Endothelial cell of umbilical vein (primary cell): ENCODE data around the gene HEXIM1. TPM values are rescaled to one million over a fixed set of nuclear protein-coding genes. Genes with fewer than 3 reads are reported as not detected.

Experiments
- BruUV-seq: library from RNA; stranded (reverse); fragments of 400-500 nt; replicated peaks from 2 replicates; lab custom pipeline; 2021; lab: Mats Ljungman, UMichigan
- CTCF ChIA-PET: fragments of 300-600, 350-600 bp; sonication (Branson Sonifier 250); formaldehyde crosslinking; loops from one replicate; lab custom pipeline; 2021; ENCODE audit warnings: antibody characterized with exemption, inconsistent platforms; lab: Charles Lee
- POLR2A ChIA-PET: fragments of 300-600, 350-600 bp; sonication (Branson Sonifier 250); formaldehyde crosslinking; loops from one replicate; lab custom pipeline; 2021; ENCODE audit warnings: antibody characterized with exemption, inconsistent platforms; lab: Charles Lee
- DNase-seq: peaks from one replicate; pipeline ENCODE4 v3.0.0-alpha.2; 2011; ENCODE audit warnings: low read depth, low spot score
- FAIRE-seq: peaks from 2 replicates; lab custom pipeline; 2011; peaks lifted over from hg19 to GRCh38; lab: Jason Lieb, UNC
- H2AFZ ChIP-seq: 2 replicates; pipeline ENCODE4 v1.6.0; 2012; ENCODE audit warnings: low read depth, low read length, control low read depth, inconsistent platforms
- H3K27ac ChIP-seq: 2 replicates; pipeline ENCODE4 v1.5.1; 2011; ENCODE audit warnings: low read depth, mild to moderate bottlenecking, control low read depth, low read length, moderate library complexity; ENCODE audit not compliant: insufficient read depth
- H3K27me3 ChIP-seq, 2 experiments: 2 replicates each; pipeline versions ENCODE4 v1.6.0 to v1.6.1; 2011; ENCODE audit warnings: low read length in 2 of 2, mixed read lengths in 1 of 2; ENCODE audit not compliant: control insufficient read depth in 2 of 2, insufficient read depth in 2 of 2
- H3K36me3 ChIP-seq, 2 experiments: 2 replicates in 1 of 2; 3 replicates in 1 of 2; pipeline ENCODE4 v1.5.1; 2011; ENCODE audit warnings: low read length in 2 of 2, mild to moderate bottlenecking in 1 of 2, moderate library complexity in 1 of 2; ENCODE audit not compliant: control insufficient read depth in 2 of 2, insufficient read depth in 2 of 2; ENCODE audit errors: extremely low read depth in 1 of 2
- H3K4me1 ChIP-seq: 3 replicates; pipeline ENCODE4 v1.5.1; 2011; ENCODE audit warnings: mild to moderate bottlenecking, low read length; ENCODE audit not compliant: control insufficient read depth, insufficient read depth; ENCODE audit errors: extremely low read depth
- H3K4me2 ChIP-seq: 2 replicates; pipeline ENCODE4 v1.6.1; 2011; ENCODE audit warnings: low read length, control low read depth, mixed read lengths; ENCODE audit not compliant: insufficient read depth
- H3K4me3 ChIP-seq, 3 experiments: fragments of 200-600 bp in 1 of 3; sonication (generic), shearing (Covaris generic) in 1 of 3; replicated peaks in 1 of 3; 2 replicates each; pipeline ENCODE4 v1.5.1; 2011 to 2016; ENCODE audit warnings: control low read depth in 3 of 3, low read length in 3 of 3, mild to moderate bottlenecking in 2 of 3, inconsistent platforms in 1 of 3, low read depth in 1 of 3, moderate library complexity in 1 of 3; ENCODE audit not compliant: insufficient read depth in 1 of 3
- H3K79me2 ChIP-seq: 2 replicates; pipeline ENCODE4 v1.6.0; 2012; ENCODE audit warnings: low read length, inconsistent platforms; ENCODE audit not compliant: control insufficient read depth, insufficient read depth
- H3K9ac ChIP-seq: replicated peaks from 2 replicates; pipeline ENCODE3; 2011; ENCODE audit warnings: low read length, control low read depth; ENCODE audit not compliant: insufficient read depth; ENCODE audit errors: extremely low read depth
- H3K9me1 ChIP-seq: replicated peaks from 3 replicates; pipeline ENCODE4 v1.6.0; 2011; ENCODE audit warnings: mild to moderate bottlenecking, low read length; ENCODE audit not compliant: control insufficient read depth, insufficient read depth; ENCODE audit errors: extremely low read depth
- H3K9me3 ChIP-seq: replicated peaks from 2 replicates; pipeline ENCODE4 v1.5.1; 2012; ENCODE audit warnings: low read length, inconsistent platforms; ENCODE audit not compliant: control insufficient read depth, insufficient read depth
- H4K20me1 ChIP-seq: replicated peaks from 2 replicates; pipeline ENCODE3; 2011; ENCODE audit warnings: mild to moderate bottlenecking, low read length; ENCODE audit not compliant: control insufficient read depth, insufficient read depth; ENCODE audit errors: extremely low read depth
- JUN ChIP-seq: IDR thresholded peaks from 2 replicates; pipeline ENCODE4 v1.6.1; 2011; ENCODE audit warnings: borderline replicate concordance, low read depth; ENCODE audit not compliant: insufficient read length, insufficient read depth
- POLR2A ChIP-seq: IDR thresholded peaks from 2 replicates; pipeline ENCODE4 v1.6.1; 2012; ENCODE audit warnings: low read depth, mild to moderate bottlenecking, control low read depth, low read length
- dilution Hi-C: fragments of 300-500 bp; cut with MboI; formaldehyde crosslinking; loops from one replicate; pipeline ENCODE4 v1.15.0; 2019; ENCODE audit warnings: low sequenced_read_pairs; ENCODE audit not compliant: extremely low pct_ligation_motif_present
- intact Hi-C: fragments of 100-400 bp; cut with micrococcal nuclease; formaldehyde crosslinking; loops from one replicate; pipeline ENCODE4 v1.10.0; 2022
- polyA plus RNA-seq, 4 experiments: library from polyadenylated mRNA; depleted of rRNA in 3 of 4; stranded (reverse) in 3 of 4; unstranded in 1 of 4; fragments of >200 nt; gene quantifications; 2 replicates each; pipeline versions ENCODE4 v1.2.1 to v1.2.3, GENCODE V29; 2011 to 2012; ENCODE audit warnings: missing spikeins in 1 of 4
- total RNA-seq: library from RNA; stranded (reverse); gene quantifications from 2 replicates; pipeline ENCODE4 v1.2.3, GENCODE V29; 2021
- TF ChIP-seq, protein P1 (sequence below), 2 donors: IDR thresholded peaks; 1 replicate in 1 of 2; 2 replicates in 1 of 2; pipeline ENCODE4 v1.5.1; 2011; ENCODE audit warnings: low read length in 2 of 2, mild to moderate bottlenecking in 2 of 2, moderate library complexity in 2 of 2, control low read depth in 1 of 2, inconsistent platforms in 1 of 2, low read depth in 1 of 2; ENCODE audit not compliant: insufficient read depth in 1 of 2; ENCODE audit errors: extremely low read depth in 1 of 2

The HEXIM1 gene
- total and polyA plus RNA-seq, 2 donors (not counting 3 experiments of a cell fraction or from before 2014, with no cell fraction given) = 7.0 to 20.0 TPM

DNA sequence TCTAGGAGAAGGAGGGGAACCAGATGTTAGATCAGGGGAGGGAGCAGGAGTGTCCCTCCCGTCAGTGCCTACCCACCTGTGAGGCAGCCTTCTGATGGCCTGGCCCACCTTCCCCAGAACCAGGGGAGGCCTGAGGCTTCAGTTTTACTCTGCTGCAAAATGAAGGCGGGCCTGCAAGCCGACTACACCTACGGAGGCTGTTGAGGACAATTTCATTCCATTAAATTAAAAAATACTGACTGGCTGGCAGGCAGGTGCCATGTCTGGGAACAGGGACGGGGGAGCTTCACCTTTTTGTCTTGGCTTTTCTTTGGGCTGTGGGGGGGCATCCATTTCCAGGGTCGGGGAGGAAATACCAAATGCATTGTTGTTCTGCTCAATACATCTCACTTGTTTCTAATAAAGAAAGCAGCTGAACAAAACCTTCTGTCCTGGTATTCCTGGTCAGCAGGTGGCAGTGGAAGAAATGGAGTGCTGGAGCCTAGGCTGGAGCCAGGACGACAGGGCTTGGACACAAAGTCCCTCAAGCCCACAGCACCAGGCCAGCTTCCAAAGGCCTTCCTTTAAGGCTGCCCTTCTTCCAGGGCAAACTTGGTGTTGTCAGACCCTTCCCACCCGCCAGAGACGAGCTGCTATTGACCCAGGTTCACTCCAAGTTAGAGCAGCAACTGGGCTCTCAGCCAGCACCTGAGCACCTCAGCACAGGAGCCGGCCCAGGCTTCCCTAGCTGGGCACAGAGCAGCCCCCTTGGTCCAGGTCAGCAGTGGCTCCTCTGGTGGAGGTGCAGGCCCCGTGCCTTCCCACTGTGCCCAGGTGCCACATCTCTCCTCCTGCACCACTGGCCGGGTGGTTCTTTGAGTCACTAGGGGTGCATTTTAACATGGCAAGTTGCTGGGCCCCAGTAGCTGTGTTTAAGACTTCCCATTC, 39.4 kb upstream of the HEXIM1 start:
- CTCF ChIA-PET = interaction anchor here (0.8 to 3.5 kb wide), 10 partner anchors 9 to 329 kb away, joined by 3 to 61 read pairs (median 7); partner anchors contain the start of genes ACBD4 and PLCD3
- no peaks in the 10 kb centered on the region for H3K79me2 ChIP-seq
- dilution Hi-C loops = no loop called here
- no peaks in the 10 kb centered on the region for H3K27me3 ChIP-seq
- H2AFZ ChIP-seq = no peak overlapping the region
- no peak overlapping the region for H3K27ac ChIP-seq
- no peak overlapping the region for H3K4me3 ChIP-seq
- TF ChIP-seq JUN = no peak
- TF ChIP-seq, protein P1, sequence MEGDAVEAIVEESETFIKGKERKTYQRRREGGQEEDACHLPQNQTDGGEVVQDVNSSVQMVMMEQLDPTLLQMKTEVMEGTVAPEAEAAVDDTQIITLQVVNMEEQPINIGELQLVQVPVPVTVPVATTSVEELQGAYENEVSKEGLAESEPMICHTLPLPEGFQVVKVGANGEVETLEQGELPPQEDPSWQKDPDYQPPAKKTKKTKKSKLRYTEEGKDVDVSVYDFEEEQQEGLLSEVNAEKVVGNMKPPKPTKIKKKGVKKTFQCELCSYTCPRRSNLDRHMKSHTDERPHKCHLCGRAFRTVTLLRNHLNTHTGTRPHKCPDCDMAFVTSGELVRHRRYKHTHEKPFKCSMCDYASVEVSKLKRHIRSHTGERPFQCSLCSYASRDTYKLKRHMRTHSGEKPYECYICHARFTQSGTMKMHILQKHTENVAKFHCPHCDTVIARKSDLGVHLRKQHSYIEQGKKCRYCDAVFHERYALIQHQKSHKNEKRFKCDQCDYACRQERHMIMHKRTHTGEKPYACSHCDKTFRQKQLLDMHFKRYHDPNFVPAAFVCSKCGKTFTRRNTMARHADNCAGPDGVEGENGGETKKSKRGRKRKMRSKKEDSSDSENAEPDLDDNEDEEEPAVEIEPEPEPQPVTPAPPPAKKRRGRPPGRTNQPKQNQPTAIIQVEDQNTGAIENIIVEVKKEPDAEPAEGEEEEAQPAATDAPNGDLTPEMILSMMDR (IDR thresholded peaks at IDR 0.05; ENCODE audit: extremely low read depth in 1 of 2, insufficient read depth in 1 of 2, low read depth in 1 of 2, low read length in 2 of 2) = peak; percentile 5 to 21
- no peak for TF ChIP-seq POLR2A
- no peaks in the 10 kb centered on the region for H3K4me1 ChIP-seq
- POLR2A ChIA-PET = interaction anchor here (0.5 kb wide), 1 partner anchor 17 kb away, joined by 5 read pairs; no protein-coding TSS in a partner anchor
- no TSS peak for BruUV-seq
- H3K9ac ChIP-seq = no peak overlapping the region
- H3K9me3 ChIP-seq = no peaks in the 10 kb centered on the region
- intact Hi-C loops = loop anchor here (1.0 kb wide), 1 partner anchor 23 kb away; the partner anchor contains the start of gene PLCD3
- H3K9me1 ChIP-seq = no peaks in the 10 kb centered on the region
- peak; percentile 47 for DNase-seq
- H3K36me3 ChIP-seq = peaks cover 19 to 35% of the 10 kb centered on the region in 2 experiments
- no peak overlapping the region for H3K4me2 ChIP-seq
- H4K20me1 ChIP-seq = no peaks in the 10 kb centered on the region
- FAIRE-seq = peak; percentile 75
